GM12878 (cell line): ENCODE data around the gene CSTPP1. TPM values are rescaled to one million over a fixed set of nuclear protein-coding genes. Genes with fewer than 3 reads are reported as not detected.
A peak's percentile ranks its signal among the peaks of the same experiment; 100 is the strongest.

Experiments
- CBFB ChIP-seq: IDR thresholded peaks from 2 replicates; pipeline ENCODE4 v1.6.1; 2016; ENCODE audit warnings: antibody characterized with exemption, low read depth
- CEBPB ChIP-seq, 2 experiments: fragments of 150-350 bp in 1 of 2; IDR thresholded peaks; 2 replicates each; pipeline ENCODE4 v1.6.1; 2012 to 2014; ENCODE audit warnings: low read depth in 2 of 2, low read length in 2 of 2, borderline replicate concordance in 1 of 2, inconsistent platforms in 1 of 2
- CHD1 ChIP-seq: IDR thresholded peaks from 2 replicates; pipeline ENCODE4 v1.6.1; 2012; ENCODE audit warnings: low read depth, low read length, improper control_type of control experiment
- CHD4 ChIP-seq: fragments of 200-600 bp; sonication (generic); IDR thresholded peaks from 2 replicates; pipeline ENCODE4 v1.6.1; 2016; ENCODE audit warnings: mild to moderate bottlenecking
- CREB1 ChIP-seq: IDR thresholded peaks from 2 replicates; pipeline ENCODE4 v1.6.1; 2012; ENCODE audit warnings: low read depth, mild to moderate bottlenecking, inconsistent platforms
- EED ChIP-seq: sonication (generic); IDR thresholded peaks from 2 replicates; pipeline ENCODE4 v1.6.1; 2016; ENCODE audit warnings: antibody characterized with exemption, low read depth
- FOS ChIP-seq: IDR thresholded peaks from 3 replicates; pipeline ENCODE4 v1.6.1; 2011; ENCODE audit warnings: borderline replicate concordance; ENCODE audit not compliant: insufficient read length; ENCODE audit errors: extremely low read depth
- FOXM1 ChIP-seq: IDR thresholded peaks from 2 replicates; pipeline ENCODE4 v1.6.1; 2012; ENCODE audit warnings: low read depth, mild to moderate bottlenecking, inconsistent platforms, low read length, moderate library complexity
- HDGF ChIP-seq: fragments of 450-650 bp; IDR thresholded peaks from 2 replicates; pipeline ENCODE4 v1.6.1; 2016; ENCODE audit warnings: antibody characterized with exemption
- IRF4 ChIP-seq: IDR thresholded peaks from 2 replicates; pipeline ENCODE4 v1.6.1; 2011; ENCODE audit warnings: low read depth, low read length
- KLF5 ChIP-seq: fragments of 450-650 bp; IDR thresholded peaks from 2 replicates; pipeline ENCODE4 v1.6.1; 2014; ENCODE audit warnings: mild to moderate bottlenecking; ENCODE audit not compliant: partially characterized antibody
- MEF2B ChIP-seq: fragments of 450-650 bp; IDR thresholded peaks from 2 replicates; pipeline ENCODE4 v1.6.1; 2018; ENCODE audit warnings: mild to moderate bottlenecking, moderate library complexity; ENCODE audit not compliant: partially characterized antibody, poor library complexity, severe bottlenecking
- MTA3 ChIP-seq: IDR thresholded peaks from 2 replicates; pipeline ENCODE4 v1.6.1; 2012; ENCODE audit warnings: low read length, inconsistent platforms, borderline replicate concordance
- NR2C2 ChIP-seq: IDR thresholded peaks from 2 replicates; pipeline ENCODE4 v1.6.1; 2011; ENCODE audit warnings: borderline replicate concordance, low read depth; ENCODE audit not compliant: control insufficient read depth, insufficient read length
- POLR2AphosphoS5 ChIP-seq: IDR thresholded peaks from 2 replicates; pipeline ENCODE4 v1.6.1; 2011; ENCODE audit warnings: mild to moderate bottlenecking, low read length, inconsistent platforms
- SIN3A ChIP-seq: IDR thresholded peaks from 2 replicates; pipeline ENCODE4 v1.6.1; 2012; ENCODE audit warnings: low read depth, low read length, improper control_type of control experiment
- SIX5 ChIP-seq: IDR thresholded peaks from 2 replicates; pipeline ENCODE4 v1.6.1; 2011; ENCODE audit warnings: mild to moderate bottlenecking, low read depth, low read length, moderate library complexity; ENCODE audit not compliant: severe bottlenecking
- SMAD5 ChIP-seq: IDR thresholded peaks from 2 replicates; pipeline ENCODE4 v1.6.1; 2016; ENCODE audit warnings: antibody characterized with exemption, low read depth
- TCF7 ChIP-seq: IDR thresholded peaks from 2 replicates; pipeline ENCODE4 v1.6.1; 2014; ENCODE audit warnings: antibody characterized with exemption, borderline replicate concordance
- USF2 ChIP-seq: IDR thresholded peaks from 2 replicates; pipeline ENCODE4 v1.6.1; 2011; ENCODE audit warnings: low read depth, low read length, improper control_type of control experiment, borderline replicate concordance
- ZNF217 ChIP-seq: fragments of 450-650 bp; IDR thresholded peaks from 2 replicates; pipeline ENCODE4 v1.6.1; 2017; ENCODE audit warnings: antibody characterized with exemption, mild to moderate bottlenecking
- ZNF274 ChIP-seq: IDR thresholded peaks from one replicate; pipeline ENCODE4 v1.8.0; 2011; ENCODE audit not compliant: insufficient read length, insufficient read depth
- polyA plus RNA-seq, 11 experiments: library from polyadenylated mRNA; depleted of rRNA in 4 of 11; unstranded in 6 of 11; stranded (reverse) in 5 of 11; fragments of >200 nt; fragmentation: Nextera tagmentation in 4 of 11; fragmentation: Illumina TruSeq in 1 of 11; extraction: Ambion mirVana in 4 of 11; extraction: Trizol in 1 of 11; gene quantifications; 1 replicate in 1 of 11; 2 replicates in 10 of 11; pipeline versions ENCODE4 v1.2.1 to v1.2.3, GENCODE V29; 2011 to 2016; ENCODE audit warnings: inconsistent platforms in 2 of 11, missing spikeins in 2 of 11, low read depth in 1 of 11
- total RNA-seq, 4 experiments: library from RNA; depleted of rRNA in 3 of 4; stranded (reverse); fragments of >200 nt in 3 of 4; fragmentation: Illumina TruSeq in 1 of 4; extraction: Trizol in 1 of 4; gene quantifications; 2 replicates each; pipeline versions ENCODE4 v1.2.1 to v1.2.3, GENCODE V29; 2013 to 2021
- TF ChIP-seq, protein P1 (sequence below): fragments of 450-650 bp; IDR thresholded peaks from 2 replicates; pipeline ENCODE4 v1.6.1; 2017; ENCODE audit warnings: antibody characterized with exemption, mild to moderate bottlenecking, moderate library complexity
- TF ChIP-seq, protein P2 (sequence below): fragments of 150-350 bp; IDR thresholded peaks from 2 replicates; pipeline ENCODE4 v1.6.1; 2014; ENCODE audit warnings: mild to moderate bottlenecking, low read depth, low read length

The CSTPP1 gene
- total and polyA plus RNA-seq, 10 of the 15 experiments (the other 5 are each of a cell fraction or from before 2014, with no cell fraction given): 7.1 to 23.4 (median 17.5) TPM

- TF ChIP-seq CHD1: no peak
- no peak for TF ChIP-seq EED
- TF ChIP-seq CBFB: no peak
- TF ChIP-seq ZNF274: no peak
- 0 out of 2 replicates have a peak, but pooled peaks have one; percentile 25 for TF ChIP-seq POLR2AphosphoS5
- TF ChIP-seq MTA3: no peak
- TF ChIP-seq, protein P1, sequence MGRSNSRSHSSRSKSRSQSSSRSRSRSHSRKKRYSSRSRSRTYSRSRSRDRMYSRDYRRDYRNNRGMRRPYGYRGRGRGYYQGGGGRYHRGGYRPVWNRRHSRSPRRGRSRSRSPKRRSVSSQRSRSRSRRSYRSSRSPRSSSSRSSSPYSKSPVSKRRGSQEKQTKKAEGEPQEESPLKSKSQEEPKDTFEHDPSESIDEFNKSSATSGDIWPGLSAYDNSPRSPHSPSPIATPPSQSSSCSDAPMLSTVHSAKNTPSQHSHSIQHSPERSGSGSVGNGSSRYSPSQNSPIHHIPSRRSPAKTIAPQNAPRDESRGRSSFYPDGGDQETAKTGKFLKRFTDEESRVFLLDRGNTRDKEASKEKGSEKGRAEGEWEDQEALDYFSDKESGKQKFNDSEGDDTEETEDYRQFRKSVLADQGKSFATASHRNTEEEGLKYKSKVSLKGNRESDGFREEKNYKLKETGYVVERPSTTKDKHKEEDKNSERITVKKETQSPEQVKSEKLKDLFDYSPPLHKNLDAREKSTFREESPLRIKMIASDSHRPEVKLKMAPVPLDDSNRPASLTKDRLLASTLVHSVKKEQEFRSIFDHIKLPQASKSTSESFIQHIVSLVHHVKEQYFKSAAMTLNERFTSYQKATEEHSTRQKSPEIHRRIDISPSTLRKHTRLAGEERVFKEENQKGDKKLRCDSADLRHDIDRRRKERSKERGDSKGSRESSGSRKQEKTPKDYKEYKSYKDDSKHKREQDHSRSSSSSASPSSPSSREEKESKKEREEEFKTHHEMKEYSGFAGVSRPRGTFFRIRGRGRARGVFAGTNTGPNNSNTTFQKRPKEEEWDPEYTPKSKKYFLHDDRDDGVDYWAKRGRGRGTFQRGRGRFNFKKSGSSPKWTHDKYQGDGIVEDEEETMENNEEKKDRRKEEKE: 0 out of 2 replicates have a peak, but pooled peaks have one; percentile 25
- TF ChIP-seq KLF5: no peak
- peak; percentile 52 for TF ChIP-seq MEF2B
- TF ChIP-seq TCF7: peak; percentile 53; the same call in 1 of the 2 replicates
- TF ChIP-seq SIN3A: peak; percentile 74
- no peak for TF ChIP-seq USF2
- no peak for TF ChIP-seq FOXM1
- peak; percentile 70; the same call in 1 of the 2 replicates for TF ChIP-seq CREB1
- TF ChIP-seq, protein P2, sequence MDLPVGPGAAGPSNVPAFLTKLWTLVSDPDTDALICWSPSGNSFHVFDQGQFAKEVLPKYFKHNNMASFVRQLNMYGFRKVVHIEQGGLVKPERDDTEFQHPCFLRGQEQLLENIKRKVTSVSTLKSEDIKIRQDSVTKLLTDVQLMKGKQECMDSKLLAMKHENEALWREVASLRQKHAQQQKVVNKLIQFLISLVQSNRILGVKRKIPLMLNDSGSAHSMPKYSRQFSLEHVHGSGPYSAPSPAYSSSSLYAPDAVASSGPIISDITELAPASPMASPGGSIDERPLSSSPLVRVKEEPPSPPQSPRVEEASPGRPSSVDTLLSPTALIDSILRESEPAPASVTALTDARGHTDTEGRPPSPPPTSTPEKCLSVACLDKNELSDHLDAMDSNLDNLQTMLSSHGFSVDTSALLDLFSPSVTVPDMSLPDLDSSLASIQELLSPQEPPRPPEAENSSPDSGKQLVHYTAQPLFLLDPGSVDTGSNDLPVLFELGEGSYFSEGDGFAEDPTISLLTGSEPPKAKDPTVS: no peak
- peak; percentile 66 for TF ChIP-seq SIX5
- no peak for TF ChIP-seq HDGF
- no peak for TF ChIP-seq FOS
- TF ChIP-seq IRF4: peak; percentile 49; the same call in 1 of the 2 replicates
- no peak for TF ChIP-seq SMAD5
- no peak for TF ChIP-seq NR2C2
- TF ChIP-seq ZNF217: no peak
- no peak for TF ChIP-seq CHD4
- no peak for TF ChIP-seq CEBPB (IDR thresholded peaks at IDR 0.05; ENCODE audit: borderline replicate concordance in 1 of 2, low read depth in 2 of 2, low read length in 2 of 2)
Measured at GRCh38 chr11:46936138-46937110, at the start of gene CSTPP1 (continued).
